Measurements from ENCODE around the gene BTRC. TPM values are rescaled to one million over a fixed set of nuclear protein-coding genes. Genes with fewer than 3 reads are reported as not detected.
"Not testable (repeated sequence)": the region's sequence is repeated elsewhere in the genome, so short reads cannot be mapped to it uniquely, and the experiment has no call there.

The BTRC gene
- polyA plus RNA-seq, 3 donors from 2014 or later, result 3.7 to 9.0 (median 7.4) TPM

GRCh38 chr10:101580486-101581399 is 226.8 kb downstream of the BTRC start:
- H3K4me1 Mint-ChIP-seq, result no peaks in the 10 kb centered on the region
- no peaks in the 10 kb centered on the region for H3K9me3 Mint-ChIP-seq
- peaks cover 4 to 16% (median 5%) of the 10 kb centered on the region in 3 donors for H3K36me3 Mint-ChIP-seq
- no peaks in the 10 kb centered on the region for H3K27me3 Mint-ChIP-seq (ENCODE audit: low read depth in 3 of 3)
- H3K27ac Mint-ChIP-seq, result peak overlapping the region in 1 of 6 donors; percentile 46
- H3K4me3 Mint-ChIP-seq, result no peak overlapping the region
- DNase-seq, result no peak

GRCh38 chr10:101585841-101586240 is 231.9 kb downstream of the BTRC start:
- Mint-ChIP-seq H3K9me3 (no peaks in the 10 kb centered on the region), H3K27ac (peak overlapping the region in 1 of 6 donors; percentile 27), H3K36me3 (peaks cover 0 to 6% (median 0%) of the 10 kb centered on the region in 3 donors), H3K27me3 (ENCODE audit: low read depth in 3 of 3) (peaks cover 0 to 4% (median 2%) of the 10 kb centered on the region in 3 donors), H3K4me1 (peaks cover 20 to 25% of the 10 kb centered on the region in 2 donors), H3K4me3 (peak overlapping the region in 4 of 5 donors; percentile 3 to 41 (median 14))
- DNase-seq, result no peak

GRCh38 chr10:101587725-101588653 is 234.0 kb downstream of the BTRC start, which contains the start of the genes DPCD and POLL:
Gene DPCD (plus strand): TSS chr10:101588321. CDS start chr10:101588337, 16 bp downstream.
Gene POLL (minus strand): TSS chr10:101588257. CDS start chr10:101587360, 897 bp downstream.
- peaks cover 0 to 4% (median 2%) of the 10 kb centered on the region in 3 donors for H3K27me3 Mint-ChIP-seq (ENCODE audit: low read depth in 3 of 3)
- peak within 1 kb of the TSS; percentile 73 to 89 (median 84) for H3K27ac Mint-ChIP-seq
- H3K36me3 Mint-ChIP-seq, result peaks cover 0 to 6% (median 0%) of the 10 kb centered on the region in 3 donors
- peaks cover 20 to 25% of the 10 kb centered on the region in 2 donors for H3K4me1 Mint-ChIP-seq
- DNase-seq, result peak; percentile 88 to 90 (median 89)
- H3K4me3 Mint-ChIP-seq, result peak within 1 kb of the TSS; percentile 88 to 94 (median 91)
- no peaks in the 10 kb centered on the region for H3K9me3 Mint-ChIP-seq

GRCh38 chr10:101588879-101589278 is 234.9 kb downstream of the BTRC start:
- Mint-ChIP-seq H3K27ac (peak overlapping the region in 2 of 6 donors; percentile 16 to 73), H3K36me3 (peaks cover 0 to 3% (median 0%) of the 10 kb centered on the region in 3 donors), H3K4me3 (peak overlapping the region; percentile 88 to 94 (median 91)), H3K9me3 (no peaks in the 10 kb centered on the region), H3K27me3 (ENCODE audit: low read depth in 3 of 3) (peaks cover 1 to 4% (median 2%) of the 10 kb centered on the region in 3 donors), H3K4me1 (peaks cover 20 to 25% of the 10 kb centered on the region in 2 donors)
- DNase-seq, result no peak

GRCh38 chr10:101593331-101593730 is 239.4 kb downstream of the BTRC start:
- not testable (repeated sequence) for H3K36me3 Mint-ChIP-seq; H3K4me3 Mint-ChIP-seq; H3K27me3 Mint-ChIP-seq (ENCODE audit: low read depth in 3 of 3); H3K4me1 Mint-ChIP-seq; DNase-seq; H3K9me3 Mint-ChIP-seq; H3K27ac Mint-ChIP-seq

DNA sequence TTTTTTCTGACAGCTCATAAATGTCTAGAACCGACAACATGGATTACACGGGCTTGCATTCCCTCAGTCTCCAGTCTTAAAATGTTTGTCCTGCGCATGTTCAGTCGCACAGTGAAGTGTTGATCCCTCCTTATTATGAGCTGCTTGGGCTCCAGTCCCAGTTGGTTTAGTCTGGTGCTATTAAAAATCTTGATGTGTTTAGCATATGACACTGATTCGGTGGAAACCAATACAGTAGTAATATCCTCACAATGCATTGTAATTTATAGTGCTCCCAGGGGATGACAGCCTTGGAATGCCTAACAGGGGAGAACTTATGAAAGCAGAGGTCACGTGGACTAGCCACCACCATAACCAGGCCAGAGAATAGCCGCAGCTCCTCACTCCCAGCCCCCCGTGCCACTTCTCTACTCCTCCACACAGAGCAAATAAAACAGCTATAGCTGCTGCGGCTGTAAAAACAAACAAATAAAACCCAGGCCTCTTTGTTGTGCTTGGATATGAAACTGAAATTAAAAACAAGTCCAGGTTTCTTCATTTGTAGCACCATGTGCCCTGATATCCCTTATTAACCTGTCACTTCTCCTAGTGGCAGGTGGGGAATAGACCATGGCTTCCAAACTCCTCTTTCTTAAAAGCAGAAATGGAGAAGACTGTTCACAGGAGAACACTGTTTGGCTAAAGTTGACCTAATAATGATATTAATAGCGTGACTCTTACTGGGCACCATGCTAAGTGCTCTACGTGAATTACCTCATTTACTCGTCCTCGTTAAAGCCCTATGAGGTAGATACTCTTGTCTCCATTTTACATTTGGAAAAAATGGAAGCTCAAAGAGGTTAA is 241.8 kb downstream of the BTRC start:
- no peaks in the 10 kb centered on the region for H3K4me1 Mint-ChIP-seq
- H3K27me3 Mint-ChIP-seq (ENCODE audit: low read depth in 3 of 3), result peaks cover 2 to 7% (median 7%) of the 10 kb centered on the region in 3 donors
- no peak for DNase-seq
- H3K36me3 Mint-ChIP-seq, result no peaks in the 10 kb centered on the region
- H3K9me3 Mint-ChIP-seq, result no peaks in the 10 kb centered on the region
- no peak overlapping the region for H3K27ac Mint-ChIP-seq
- H3K4me3 Mint-ChIP-seq, result no peak overlapping the region

- no peak for DNase-seq
- Mint-ChIP-seq H3K9me3 (no peaks in the 10 kb centered on the region), H3K4me1 (no peaks in the 10 kb centered on the region), H3K27ac (no peak overlapping the region), H3K4me3 (no peak overlapping the region), H3K36me3 (no peaks in the 10 kb centered on the region), H3K27me3 (ENCODE audit: low read depth in 3 of 3) (peaks cover 2 to 9% (median 7%) of the 10 kb centered on the region in 3 donors)
Observed at GRCh38 chr10:101597091-101597900, 243.3 kb downstream of the BTRC start.

DNA sequence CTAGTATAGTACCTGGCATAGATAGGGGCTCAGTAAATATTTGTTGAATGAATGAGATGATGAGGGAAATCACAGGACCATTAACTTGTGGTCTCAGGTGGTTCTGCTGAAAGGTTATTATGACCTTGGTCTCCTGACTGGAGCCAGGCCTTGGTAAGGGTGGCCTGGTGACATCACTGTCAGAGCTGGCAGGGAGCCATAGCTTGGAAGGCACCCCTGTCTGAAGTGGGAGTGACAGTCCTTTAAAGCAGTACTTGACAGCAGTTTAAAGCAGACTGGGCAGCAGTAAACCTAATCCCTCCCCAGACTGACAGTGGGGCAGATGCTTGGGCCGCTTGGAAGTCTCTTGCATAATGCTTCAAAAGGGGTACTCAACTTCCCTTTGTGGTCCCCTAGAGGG is 247.6 kb downstream of the BTRC start:
- no peak for DNase-seq

DNA sequence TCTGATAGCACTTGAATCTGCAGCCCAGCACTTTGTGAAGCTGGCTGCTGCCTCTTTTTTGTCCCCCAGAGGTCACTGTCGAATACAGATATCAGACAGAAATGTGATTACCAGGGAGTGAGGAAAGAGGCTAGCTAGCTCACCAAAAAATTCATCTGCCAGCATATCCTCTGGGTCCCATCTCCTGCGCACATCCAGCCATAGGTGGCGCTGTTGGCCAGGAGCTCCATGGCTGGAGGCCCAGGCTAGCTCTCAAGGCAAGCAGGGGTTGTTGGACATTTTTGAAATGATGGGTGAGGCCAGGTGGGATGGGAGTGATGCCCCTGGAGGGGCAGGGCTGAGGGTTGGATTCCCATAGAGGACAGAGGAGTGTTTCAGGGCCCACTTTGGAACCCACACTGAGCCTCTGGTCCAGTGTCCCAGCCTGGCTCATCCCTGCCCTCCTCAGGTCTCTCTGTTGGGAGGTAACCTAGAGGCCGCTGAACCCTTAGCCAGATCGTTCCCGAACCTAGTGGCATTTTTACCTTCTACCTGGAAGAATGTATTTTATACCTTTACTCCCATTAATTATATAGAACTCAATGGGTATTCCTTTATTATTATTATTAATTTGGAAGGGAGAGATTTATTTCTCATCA is 248.9 kb downstream of the BTRC start:
- H3K27ac Mint-ChIP-seq, result peak overlapping the region in 1 of 6 donors; percentile 45
- peak; percentile 10 to 34 (median 29) for DNase-seq

More for the DNA sequence above, 247.6 kb downstream of the BTRC start:
- peaks cover 0 to 5% (median 2%) of the 10 kb centered on the region in 3 donors for H3K36me3 Mint-ChIP-seq
- no peak overlapping the region for H3K4me3 Mint-ChIP-seq
- peaks cover 2 to 3% (median 2%) of the 10 kb centered on the region in 3 donors for H3K27me3 Mint-ChIP-seq (ENCODE audit: low read depth in 3 of 3)
- H3K27ac Mint-ChIP-seq, result no peak overlapping the region
- H3K4me1 Mint-ChIP-seq, result no peaks in the 10 kb centered on the region
- H3K9me3 Mint-ChIP-seq, result no peaks in the 10 kb centered on the region

More for the DNA sequence above, 248.9 kb downstream of the BTRC start:
- Mint-ChIP-seq H3K27me3 (ENCODE audit: low read depth in 3 of 3) (peaks cover 0 to 2% (median 2%) of the 10 kb centered on the region in 3 donors), H3K9me3 (no peaks in the 10 kb centered on the region), H3K4me3 (no peak overlapping the region), H3K4me1 (no peaks in the 10 kb centered on the region), H3K36me3 (peaks cover 0 to 6% (median 3%) of the 10 kb centered on the region in 3 donors)

All from immature natural killer cell (primary cell).